GM21737 (cell line): ENCODE measurements around the gene ZWILCH.
"Not testable (repeated sequence)": the region's sequence is repeated elsewhere in the genome, so short reads cannot be mapped to it uniquely, and the experiment has no call there.

Source experiments
- ATAC-seq: cut with Tn5 transposase; IDR thresholded peaks from one replicate; pipeline ENCODE4 v1.9.1; 2021; ENCODE audit warnings: mild to moderate bottlenecking, moderate library complexity; ENCODE audit not compliant: unreplicated experiment

The ZWILCH gene

DNA sequence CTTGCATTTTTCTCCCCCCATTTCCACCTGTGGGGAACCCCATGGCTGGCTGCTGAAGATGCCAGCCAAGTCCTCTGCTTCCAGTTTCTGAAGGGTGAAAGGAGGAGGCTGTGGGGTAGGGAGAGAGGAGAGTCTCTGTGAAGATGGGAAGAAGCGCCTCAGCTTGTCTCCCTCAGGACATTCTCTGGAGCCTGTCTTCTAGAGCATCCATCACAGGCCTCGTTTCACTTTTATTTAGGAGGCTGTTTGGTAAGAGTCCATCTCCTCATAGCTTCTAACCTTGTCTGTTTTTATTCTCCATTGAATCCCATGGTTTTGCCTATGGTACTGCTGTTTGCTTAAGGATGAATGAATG lies 69.4 kb downstream of the ZWILCH start:
- no peak for ATAC-seq

DNA sequence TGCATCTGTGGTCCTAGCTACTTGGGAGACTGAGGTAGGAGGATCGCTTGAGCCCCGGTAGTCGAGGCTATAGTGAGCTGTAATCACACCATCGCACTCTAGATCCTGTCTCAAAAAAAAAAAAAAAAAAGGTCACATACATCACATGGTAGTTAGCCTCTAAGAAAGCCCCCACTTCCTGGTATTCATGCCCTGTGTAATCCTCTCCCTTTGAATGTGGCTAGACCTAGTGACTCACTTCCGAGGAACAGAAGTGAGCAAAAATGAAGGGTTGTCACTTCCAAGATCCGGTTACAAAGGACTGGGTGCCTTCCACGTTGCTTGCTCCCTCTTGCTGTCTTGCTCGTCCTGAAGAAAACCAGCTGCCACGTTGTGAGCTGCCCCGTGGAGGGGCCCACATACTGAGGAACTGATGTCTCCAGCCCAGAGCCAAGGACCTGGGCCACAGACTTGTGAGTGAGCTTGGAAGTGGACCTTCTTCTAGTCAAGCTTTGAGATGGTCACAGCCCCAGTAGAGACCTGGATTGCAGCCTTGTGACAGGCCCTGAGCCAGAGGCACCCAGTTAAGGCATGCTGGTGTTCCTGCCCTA lies 73.3 kb downstream of the ZWILCH start:
- no peak for ATAC-seq

DNA sequence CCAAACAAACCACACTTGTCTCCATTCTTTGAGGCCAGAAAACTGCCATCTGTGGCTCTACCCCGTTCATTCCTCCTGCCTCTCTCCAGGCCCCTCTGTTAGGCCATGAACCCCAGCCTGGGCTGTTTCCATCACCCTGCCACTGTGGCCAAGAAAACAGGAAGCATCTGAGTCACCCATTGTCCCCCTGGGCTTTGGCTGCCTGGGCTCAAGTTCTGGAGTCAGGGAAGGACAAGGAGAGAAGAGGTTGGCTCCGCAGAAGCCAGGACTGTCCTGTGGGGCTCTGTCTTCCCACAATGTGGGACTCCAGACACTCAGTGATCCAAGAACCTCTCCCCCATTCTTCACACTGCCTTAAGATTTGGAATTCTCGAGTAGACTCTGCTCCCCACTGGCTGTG lies 75.5 kb downstream of the ZWILCH start:
- no peak for ATAC-seq

DNA sequence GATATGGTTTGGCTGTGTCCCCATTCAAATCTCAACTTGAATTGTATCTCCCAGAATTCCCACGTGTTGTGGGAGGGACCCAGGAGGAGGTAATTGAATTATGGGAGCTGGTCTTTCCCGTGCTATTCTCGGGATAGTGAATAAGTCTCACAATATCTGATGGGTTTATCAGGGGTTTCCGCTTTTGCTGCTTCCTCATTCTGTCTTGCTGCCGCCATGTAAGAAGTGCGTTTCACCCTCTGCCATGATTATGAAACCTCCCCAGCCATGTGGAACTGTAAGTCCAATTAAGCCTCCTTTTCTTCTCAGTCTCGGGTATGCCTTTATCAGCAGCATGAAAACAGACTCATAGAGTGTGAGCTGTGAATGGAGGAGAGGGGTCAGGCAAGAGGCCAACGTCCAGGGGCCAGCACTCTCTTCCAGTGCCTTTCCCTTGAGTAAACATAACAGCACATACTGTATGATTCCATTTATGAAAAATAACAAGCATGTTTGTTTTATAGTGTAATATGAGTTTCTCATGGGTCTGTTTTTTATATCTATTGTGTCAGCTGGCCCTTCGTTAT lies 76.9 kb downstream of the ZWILCH start:
- no peak for ATAC-seq

DNA sequence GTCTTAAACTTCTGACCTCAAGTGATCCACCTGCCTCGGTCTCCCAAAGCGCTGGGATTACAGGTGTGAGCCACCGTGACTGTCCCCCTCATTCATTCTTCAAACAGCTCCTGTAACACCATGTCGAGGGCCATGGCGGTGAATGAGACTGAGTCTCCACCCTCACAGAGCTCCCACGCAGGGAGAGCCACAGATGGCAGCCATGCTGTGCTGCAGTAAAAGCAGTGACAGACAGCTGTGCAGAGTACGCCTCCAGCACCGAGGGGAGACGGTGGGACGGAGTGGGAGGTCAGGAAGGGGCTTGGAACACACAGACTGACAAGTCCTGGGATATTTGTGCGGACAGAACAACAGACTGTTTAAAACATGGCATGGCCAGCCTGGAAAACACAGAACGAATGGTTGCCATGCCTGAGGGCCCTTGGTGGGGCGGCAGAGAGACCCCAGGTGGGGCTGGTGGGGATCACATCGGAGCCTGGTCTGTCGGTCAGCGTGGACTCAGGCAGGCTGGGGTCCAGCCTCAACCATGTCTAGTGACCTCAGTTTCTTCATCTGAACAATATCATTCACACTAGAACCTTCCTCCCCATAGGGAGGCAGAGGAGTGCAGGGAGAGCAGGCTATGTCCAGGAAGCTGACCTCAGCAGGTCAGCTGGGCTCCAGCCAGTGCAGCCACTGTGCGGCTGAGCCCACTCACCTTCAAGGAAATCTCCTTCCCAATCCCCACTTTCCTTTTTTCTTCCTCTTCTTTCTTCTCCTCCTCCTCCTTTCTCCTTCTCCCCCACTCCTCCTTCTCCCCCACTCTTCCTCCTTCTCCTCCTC lies 81.2 kb downstream of the ZWILCH start:
- ATAC-seq: no peak

DNA sequence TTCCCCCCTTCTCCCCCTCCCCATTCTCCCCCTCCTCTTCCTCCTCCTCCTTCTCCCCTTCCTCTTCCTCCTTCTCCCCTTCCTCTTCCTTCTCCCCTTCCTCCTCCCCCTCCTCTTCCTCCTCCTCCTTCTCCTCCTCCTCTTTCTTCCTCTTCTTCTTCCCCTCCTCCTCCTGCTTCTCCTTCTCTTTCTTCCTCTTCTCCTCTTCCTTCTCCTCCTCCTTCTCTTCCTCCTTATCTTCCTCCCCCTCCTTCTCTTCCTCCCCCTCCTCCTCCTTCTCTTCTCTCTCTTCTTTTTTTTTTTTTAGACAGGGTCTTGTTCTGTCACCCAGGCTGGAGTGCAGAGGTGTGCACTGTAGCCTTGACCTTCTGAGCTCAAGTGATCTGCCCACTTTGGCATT lies 81.9 kb downstream of the ZWILCH start:
- no peak for ATAC-seq

DNA sequence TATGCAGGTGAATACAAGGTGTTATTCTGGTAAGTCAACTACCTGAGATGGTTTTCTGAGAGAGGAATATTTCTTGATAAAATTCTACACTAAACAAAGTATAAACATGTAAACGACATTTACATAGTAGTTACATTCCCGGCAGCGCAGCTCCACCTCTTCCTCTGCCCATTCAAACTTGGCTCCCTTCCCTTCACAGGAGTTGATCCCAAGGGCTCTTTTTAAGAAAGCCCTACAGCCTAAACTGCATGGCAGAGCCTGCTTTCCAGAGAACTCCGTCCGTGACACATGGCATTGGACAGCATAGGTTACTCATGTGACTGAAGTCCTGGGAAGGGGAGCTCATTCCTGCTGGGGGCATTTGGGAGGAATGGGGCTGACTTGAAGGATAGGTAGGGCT lies 82.6 kb downstream of the ZWILCH start:
- no peak for ATAC-seq

DNA sequence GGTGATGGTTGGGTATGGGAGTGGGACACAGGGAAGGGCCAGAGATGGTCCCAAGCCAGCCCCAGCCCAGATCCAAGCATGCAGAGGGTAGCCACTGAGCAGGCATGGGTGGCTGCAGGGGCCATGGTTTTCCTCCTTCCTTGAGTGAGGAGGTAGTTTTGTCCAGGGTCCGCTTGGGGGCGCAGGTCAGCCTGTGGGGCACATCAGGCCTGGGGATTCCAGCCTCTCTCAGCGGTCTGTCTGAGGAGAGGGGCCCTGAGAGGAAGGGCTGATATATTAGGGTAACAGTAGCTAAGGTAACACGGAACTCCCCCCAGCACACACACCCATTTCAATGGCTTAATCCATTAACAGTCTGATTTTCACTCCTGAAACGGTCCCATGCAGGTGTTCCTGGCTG lies 83.4 kb downstream of the ZWILCH start:
- ATAC-seq: no peak

DNA sequence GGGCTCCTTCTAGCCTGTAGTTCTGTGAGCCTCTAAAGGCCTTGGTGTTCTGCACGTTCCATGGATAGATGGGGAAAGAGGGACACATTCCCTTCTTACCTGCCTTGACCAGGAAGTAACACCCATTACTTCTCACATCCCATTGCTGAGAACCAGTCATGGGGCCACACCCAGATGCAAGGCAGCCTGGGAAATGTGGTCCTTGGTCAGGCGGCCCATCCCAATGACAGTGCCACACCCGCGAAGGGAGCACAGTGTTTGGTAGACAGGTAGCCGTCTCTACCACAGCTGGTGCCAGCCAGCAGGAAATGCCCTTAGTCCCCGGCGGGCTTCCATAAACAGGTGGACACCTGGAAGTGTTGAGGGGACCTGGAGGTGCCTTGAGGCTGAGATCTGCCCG lies 83.8 kb downstream of the ZWILCH start:
- no peak for ATAC-seq

DNA sequence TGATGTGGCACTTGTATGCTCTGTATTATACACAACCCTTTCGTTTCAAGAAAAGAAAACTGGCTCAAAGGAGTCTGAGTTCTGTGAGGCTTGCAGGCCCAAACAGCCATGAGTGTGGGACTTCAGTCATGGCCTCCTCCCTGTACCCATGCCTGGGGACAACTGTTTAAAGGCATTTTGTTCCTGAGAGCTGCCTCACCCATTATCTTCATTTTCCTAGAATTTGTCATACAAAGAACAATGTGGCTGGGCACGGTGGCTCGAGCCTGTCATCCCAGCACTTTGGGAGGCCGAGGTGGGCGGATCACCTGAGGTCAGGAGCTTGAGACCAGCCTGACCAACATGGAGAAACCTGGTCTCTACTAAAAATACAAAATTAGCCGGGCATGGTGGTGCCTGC lies 84.3 kb downstream of the ZWILCH start:
- ATAC-seq: not testable (repeated sequence)

DNA sequence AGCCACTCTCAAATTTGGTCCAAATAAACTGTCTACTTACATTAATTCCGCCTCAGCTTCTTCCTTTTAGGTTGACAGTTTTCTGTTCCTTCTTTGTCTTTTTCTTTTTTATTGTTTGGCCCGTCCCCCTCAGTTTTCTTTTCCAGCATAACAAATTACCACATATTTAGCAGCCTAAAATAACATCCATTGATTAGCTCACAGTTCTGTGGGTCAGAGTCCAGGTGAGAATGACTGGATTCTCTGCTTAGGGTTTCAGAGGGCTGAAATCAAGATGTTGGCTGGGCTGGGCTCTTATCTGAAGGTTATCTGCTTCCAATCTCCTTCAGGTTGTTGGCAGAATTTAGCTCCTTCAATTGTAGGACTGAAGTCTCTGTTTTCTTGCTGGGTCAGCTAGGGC lies 85.3 kb downstream of the ZWILCH start:
- no peak for ATAC-seq

DNA sequence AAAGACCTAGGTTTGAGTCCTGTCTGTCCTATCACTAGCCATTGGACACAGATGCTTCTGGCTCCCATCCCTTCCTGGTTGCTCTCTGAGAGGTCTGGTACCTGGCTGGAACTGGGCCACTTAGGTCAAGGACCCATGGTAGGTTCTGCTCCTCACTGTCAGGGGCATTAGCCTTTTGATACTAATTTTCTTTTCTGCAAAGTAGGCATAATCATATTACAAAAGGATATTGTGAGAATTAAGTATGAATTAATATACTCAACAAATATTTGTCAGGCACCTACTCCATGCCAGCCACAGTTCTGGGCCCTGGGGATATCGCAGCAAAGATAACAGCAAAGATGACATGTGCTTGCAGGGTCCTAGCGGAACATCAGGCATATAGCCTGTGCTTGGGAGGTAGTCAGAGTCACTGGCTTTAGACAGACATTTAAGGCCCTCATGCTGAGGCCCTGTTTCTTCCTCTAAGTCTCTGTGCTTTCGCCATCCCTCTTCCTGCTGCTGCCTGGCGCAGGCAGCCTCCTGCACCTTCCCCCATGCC lies 86.3 kb downstream of the ZWILCH start:
- ATAC-seq: no peak

DNA sequence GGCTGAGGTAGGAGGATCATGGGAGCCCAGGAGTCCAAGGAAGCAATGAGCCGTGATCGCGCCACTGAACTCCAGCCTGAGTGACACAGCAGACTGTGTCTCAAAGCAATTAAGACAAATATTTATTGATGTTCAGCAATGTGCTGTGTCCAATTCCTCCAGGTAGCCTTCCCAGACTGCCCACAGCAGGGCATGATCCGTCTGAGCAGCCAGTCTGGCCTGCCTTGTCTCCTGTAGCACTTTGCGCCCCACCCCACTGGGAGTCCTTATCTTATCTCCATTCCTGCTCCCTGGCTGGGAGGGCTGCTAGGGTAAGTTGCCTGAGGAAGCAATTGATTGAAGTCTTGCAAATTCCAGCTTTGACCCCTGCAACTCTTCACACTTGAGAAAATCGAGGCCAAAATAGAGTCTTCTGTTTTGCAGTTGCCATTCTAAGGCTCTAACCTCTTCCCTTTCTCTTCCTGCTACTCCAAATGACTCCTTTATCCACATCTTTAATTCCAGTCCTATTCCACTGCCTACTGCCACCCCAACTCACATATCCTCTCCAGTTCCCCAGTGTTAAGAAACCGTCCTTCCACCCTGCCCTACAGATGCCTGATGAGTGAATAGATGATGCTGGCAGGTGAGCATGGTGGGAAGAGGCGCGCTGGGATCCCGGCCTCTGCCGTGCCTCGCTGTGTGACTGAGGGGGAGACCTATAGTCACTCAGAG lies 87.5 kb downstream of the ZWILCH start:
- no peak for ATAC-seq

DNA sequence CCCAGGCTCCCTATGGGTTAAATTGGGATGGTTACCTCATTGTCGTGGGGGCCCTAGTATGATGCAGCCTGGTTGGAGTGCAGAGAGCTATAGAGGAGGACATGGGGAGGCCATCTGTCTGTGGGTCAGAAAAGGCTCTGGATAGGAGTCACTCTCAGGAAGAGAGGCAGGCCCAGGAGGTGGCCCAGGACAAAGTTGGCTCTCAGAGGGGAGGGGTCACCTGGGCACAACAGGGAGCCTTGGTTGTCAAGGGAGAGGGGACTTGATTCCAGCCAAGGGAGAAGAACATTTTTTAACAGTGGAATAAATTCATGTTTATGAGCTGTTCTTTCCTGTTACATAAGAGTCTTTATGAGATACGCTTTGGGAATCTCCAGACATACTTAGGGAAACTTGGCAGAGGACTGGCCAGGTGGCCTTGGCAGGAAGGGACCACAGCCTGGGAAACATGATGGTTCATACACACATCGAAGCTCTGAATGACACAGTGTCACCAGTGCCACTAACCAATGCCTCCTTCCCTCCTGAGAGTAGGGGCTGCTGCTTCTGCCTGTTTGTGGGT lies 88.2 kb downstream of the ZWILCH start:
- no peak for ATAC-seq

DNA sequence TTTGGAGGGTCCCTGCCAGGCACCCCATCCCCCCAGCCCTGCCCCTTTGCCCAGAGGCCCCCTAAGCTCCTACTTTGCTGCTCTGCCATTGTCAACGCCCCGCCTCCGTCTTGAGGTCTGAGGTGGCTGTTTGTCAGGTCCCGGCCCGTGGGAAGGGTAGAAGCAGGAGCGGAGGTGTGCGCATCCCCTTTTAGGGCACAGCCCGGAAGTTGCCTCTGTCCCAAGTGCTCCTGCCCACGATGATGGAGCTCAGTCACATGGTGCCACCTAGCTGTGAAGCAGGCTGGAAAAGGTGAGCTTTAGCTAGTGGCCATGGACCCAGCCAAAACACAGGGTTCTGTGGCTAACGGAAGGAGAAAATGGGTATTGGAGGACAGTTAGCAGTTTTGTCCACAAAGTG lies 89.2 kb downstream of the ZWILCH start:
- no peak for ATAC-seq

DNA sequence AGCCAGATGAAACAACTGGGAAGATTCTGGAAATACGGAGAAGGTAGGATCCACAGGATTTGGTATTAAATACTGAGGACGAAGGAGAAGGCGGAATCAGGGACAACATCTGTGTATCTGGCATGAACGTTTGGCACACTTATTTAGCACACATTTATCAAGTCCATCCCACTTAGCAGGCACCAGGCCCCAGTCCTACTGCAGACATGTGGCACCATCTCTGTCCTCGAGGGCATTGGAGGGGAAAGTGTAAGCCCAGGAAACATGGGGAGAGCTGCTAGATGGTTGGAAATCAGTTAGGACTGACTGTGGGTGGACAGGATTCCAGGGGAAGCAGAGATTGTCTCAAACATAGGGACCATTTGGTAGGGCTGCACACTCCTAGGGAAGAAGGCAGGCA lies 89.7 kb downstream of the ZWILCH start:
- ATAC-seq: no peak

DNA sequence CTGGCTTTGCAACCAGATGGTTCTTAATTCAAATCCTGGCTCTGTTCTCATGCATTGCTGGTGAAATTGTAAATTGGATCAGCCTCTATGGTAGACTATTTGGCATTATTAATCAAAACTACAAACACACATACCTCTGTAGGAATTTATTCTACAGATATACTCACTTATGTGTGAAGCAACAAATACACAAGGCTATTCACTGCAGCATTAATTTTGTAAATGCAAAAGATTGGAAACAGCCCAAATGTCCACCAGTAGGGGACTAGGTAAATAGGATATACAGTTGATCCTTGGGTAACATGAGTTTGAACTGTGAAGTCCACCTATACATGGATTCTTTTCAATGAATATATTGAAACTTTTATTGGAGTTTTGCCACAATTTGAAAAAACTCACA lies 90.2 kb downstream of the ZWILCH start:
- ATAC-seq: no peak

DNA sequence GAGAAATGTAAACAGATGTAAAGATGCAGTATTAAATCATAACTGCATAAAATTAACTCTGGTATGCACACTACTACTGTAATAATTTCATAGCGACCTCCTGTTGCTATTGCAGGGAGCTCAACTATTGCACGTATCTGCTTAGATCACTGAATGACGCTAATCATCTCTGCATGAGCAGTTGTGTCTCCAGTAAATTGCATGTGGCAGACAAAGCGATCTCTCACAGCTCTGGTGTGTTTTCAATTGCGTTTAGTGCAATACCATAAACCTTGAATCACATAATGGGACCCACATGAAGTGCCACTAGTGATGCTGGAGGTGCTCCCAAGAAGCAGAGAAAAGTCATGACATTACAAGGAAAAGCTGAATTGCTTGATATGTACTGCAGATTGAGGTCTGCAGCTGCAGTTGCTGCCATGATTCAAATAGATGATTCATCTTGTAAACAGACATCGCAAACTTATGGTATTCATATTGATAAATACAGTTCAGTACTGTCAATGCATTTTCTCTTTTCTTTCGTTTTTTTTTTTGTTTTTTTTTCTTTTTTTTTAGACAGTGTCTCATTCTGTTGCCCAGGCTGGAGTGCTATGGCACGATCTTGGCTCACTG lies 90.9 kb downstream of the ZWILCH start:
- no peak for ATAC-seq

DNA sequence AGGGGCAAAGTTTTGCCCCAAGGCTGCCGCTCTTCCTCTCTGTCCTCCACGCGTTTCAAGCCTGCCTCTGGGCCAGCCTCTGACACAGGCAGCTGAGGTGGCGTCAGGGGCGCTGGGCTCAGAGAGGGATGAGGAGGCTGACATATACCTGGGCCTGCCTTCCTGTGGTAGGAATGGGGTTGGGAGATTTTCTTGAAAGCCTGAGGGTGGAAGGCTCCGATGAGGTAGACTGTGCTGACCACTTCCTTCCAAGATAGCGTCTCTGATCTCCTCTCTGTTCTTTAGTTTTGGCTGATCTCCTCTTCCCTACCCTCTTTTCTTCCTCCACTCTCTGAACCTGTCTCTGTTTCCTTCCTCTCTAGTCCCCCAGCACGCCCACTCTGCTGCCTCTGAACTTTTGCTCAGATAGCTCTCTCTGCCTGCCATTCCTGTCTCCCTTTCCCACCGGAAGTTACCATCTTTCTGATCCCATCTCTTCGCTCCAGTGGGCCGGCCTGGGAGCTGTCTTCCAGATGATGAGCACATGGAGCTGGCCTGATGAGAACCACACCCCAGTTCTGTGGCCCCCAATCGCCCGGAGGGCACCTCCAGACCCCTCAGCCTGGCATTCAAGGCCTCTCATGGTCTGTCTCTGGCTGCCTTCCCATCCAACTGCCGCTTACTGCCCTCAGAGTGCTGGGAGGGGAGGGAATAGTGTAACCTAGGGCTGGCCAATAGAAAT lies 93.1 kb downstream of the ZWILCH start:
- no peak for ATAC-seq
